HCT116 (cell line): ENCODE results near the gene SLCO1A2.

Experiments used
- FOSL1 ChIP-seq: IDR thresholded peaks from 2 replicates; pipeline ENCODE4 v1.6.1; 2012; ENCODE audit warnings: low read depth
- POLR2A ChIP-seq: IDR thresholded peaks from 2 replicates; pipeline ENCODE4 v1.7.0; 2011; ENCODE audit warnings: borderline replicate concordance; ENCODE audit not compliant: insufficient read depth, insufficient read length; ENCODE audit errors: extremely low read depth
- RAD21 ChIP-seq: IDR thresholded peaks from 2 replicates; pipeline ENCODE4 v1.6.1; 2012; ENCODE audit warnings: low read depth, mild to moderate bottlenecking
- SIN3A ChIP-seq: IDR thresholded peaks from 2 replicates; pipeline ENCODE4 v1.6.1; 2012; ENCODE audit warnings: low read depth
- ZNF274 ChIP-seq: fragments of 200-500 bp; sonication (Bioruptor generic); IDR thresholded peaks from 2 replicates; pipeline ENCODE4 v1.6.1; 2014; ENCODE audit warnings: mild to moderate bottlenecking, low read depth, low read length, inconsistent platforms
- TF ChIP-seq, protein P1 (sequence below): IDR thresholded peaks from 2 replicates; pipeline ENCODE4 v1.6.1; 2012
- TF ChIP-seq, protein P2 (sequence below), 3 experiments: fragments of 200-600 bp in 1 of 3; sonication (generic) in 1 of 3; IDR thresholded peaks in 2 of 3; conservative IDR thresholded peaks in 1 of 3; 2 replicates each; pipeline ENCODE4 v1.5.1; 2012 to 2017; ENCODE audit warnings: low read depth in 2 of 3, low read length in 2 of 3, antibody characterized with exemption in 1 of 3, borderline replicate concordance in 1 of 3, control low read depth in 1 of 3, mild to moderate bottlenecking in 1 of 3, mixed read lengths in 1 of 3, mixed run types in 1 of 3, moderate library complexity in 1 of 3; ENCODE audit not compliant: insufficient read depth in 1 of 3
- TF ChIP-seq, protein P3 (sequence below): IDR thresholded peaks from 2 replicates; pipeline ENCODE4 v1.6.1; 2012; ENCODE audit warnings: low read depth

DNA sequence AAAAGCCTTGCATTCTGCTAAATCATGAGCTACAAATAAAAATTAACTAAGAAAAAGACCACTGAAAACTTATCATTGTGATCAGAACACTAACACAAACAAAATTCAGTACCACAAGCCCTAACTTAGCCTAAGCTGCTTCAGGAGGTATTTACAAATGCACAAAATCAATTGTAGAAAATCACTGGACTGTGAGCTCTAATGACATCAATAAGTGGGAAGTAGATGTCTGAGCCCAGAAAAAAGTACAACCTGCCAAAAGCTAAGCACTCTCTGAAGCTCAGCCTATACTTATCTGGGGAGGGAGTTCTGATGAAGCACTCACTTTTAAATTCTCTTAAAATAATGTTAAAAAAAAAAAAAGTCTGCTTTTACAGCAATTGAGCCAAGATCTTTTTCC, 110.8 kb downstream of the SLCO1A2 start:
- TF ChIP-seq, protein P1, sequence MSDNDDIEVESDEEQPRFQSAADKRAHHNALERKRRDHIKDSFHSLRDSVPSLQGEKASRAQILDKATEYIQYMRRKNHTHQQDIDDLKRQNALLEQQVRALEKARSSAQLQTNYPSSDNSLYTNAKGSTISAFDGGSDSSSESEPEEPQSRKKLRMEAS, result no peak
- TF ChIP-seq, protein P2, sequence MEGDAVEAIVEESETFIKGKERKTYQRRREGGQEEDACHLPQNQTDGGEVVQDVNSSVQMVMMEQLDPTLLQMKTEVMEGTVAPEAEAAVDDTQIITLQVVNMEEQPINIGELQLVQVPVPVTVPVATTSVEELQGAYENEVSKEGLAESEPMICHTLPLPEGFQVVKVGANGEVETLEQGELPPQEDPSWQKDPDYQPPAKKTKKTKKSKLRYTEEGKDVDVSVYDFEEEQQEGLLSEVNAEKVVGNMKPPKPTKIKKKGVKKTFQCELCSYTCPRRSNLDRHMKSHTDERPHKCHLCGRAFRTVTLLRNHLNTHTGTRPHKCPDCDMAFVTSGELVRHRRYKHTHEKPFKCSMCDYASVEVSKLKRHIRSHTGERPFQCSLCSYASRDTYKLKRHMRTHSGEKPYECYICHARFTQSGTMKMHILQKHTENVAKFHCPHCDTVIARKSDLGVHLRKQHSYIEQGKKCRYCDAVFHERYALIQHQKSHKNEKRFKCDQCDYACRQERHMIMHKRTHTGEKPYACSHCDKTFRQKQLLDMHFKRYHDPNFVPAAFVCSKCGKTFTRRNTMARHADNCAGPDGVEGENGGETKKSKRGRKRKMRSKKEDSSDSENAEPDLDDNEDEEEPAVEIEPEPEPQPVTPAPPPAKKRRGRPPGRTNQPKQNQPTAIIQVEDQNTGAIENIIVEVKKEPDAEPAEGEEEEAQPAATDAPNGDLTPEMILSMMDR (IDR thresholded peaks at IDR 0.05 in 2 of 3, conservative IDR thresholded peaks at IDR 0.05 in 1 of 3; ENCODE audit: borderline replicate concordance in 1 of 3, insufficient read depth in 1 of 3, low read depth in 2 of 3, low read length in 2 of 3), result no peak
- TF ChIP-seq POLR2A (no peak), ZNF274 (no peak), FOSL1 (no peak), RAD21 (no peak), SIN3A (no peak)
- TF ChIP-seq, protein P3, sequence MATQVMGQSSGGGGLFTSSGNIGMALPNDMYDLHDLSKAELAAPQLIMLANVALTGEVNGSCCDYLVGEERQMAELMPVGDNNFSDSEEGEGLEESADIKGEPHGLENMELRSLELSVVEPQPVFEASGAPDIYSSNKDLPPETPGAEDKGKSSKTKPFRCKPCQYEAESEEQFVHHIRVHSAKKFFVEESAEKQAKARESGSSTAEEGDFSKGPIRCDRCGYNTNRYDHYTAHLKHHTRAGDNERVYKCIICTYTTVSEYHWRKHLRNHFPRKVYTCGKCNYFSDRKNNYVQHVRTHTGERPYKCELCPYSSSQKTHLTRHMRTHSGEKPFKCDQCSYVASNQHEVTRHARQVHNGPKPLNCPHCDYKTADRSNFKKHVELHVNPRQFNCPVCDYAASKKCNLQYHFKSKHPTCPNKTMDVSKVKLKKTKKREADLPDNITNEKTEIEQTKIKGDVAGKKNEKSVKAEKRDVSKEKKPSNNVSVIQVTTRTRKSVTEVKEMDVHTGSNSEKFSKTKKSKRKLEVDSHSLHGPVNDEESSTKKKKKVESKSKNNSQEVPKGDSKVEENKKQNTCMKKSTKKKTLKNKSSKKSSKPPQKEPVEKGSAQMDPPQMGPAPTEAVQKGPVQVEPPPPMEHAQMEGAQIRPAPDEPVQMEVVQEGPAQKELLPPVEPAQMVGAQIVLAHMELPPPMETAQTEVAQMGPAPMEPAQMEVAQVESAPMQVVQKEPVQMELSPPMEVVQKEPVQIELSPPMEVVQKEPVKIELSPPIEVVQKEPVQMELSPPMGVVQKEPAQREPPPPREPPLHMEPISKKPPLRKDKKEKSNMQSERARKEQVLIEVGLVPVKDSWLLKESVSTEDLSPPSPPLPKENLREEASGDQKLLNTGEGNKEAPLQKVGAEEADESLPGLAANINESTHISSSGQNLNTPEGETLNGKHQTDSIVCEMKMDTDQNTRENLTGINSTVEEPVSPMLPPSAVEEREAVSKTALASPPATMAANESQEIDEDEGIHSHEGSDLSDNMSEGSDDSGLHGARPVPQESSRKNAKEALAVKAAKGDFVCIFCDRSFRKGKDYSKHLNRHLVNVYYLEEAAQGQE, result no peak
